Left cardiac atrium (tissue), 4 donors: ENCODE measurements around the gene TMEM126A. TPM values are rescaled to one million over a fixed set of nuclear protein-coding genes. Genes with fewer than 3 reads are reported as not detected.

Experiments used
- ATAC-seq, 2 donors: fragments of 200-7000 bp; cut with Tn5 transposase; one replicate each; pipeline ENCODE4 v1.9.1; 2020; ENCODE audit warnings: mild to moderate bottlenecking in 2 of 2, moderate library complexity in 2 of 2
- DNase-seq: peaks from one replicate; pipeline ENCODE4 v3.0.0-alpha.2; 2020
- intact Hi-C, 2 donors: fragments of 100-400 bp; cut with DNase I; formaldehyde crosslinking; loops; one replicate each; pipeline versions ENCODE4 v1.14.1 to v1.15.1; 2022 to 2023
- total RNA-seq, 2 donors: library from RNA; stranded (reverse); fragmentation: NEBNext Ultra II Directional; extraction: Animal tissue kit (Norgen Biotek cat#: 25700); gene quantifications; one replicate each; pipeline ENCODE4 v1.2.1, GENCODE V29; 2021
- donor health status: DM: no; HTN: yes; CAD: no.
- donor health status: DM: no; HTN: yes; CAD: no; lungs with severe emphysema.
- donor health status: DM: yes; HTN: yes; CAD: no.
- donor health status: Dilated cardiomyopathy.

TMEM126A gene
- total RNA-seq, 2 donors from 2014 or later, result 59.8 to 61.5 TPM

DNA sequence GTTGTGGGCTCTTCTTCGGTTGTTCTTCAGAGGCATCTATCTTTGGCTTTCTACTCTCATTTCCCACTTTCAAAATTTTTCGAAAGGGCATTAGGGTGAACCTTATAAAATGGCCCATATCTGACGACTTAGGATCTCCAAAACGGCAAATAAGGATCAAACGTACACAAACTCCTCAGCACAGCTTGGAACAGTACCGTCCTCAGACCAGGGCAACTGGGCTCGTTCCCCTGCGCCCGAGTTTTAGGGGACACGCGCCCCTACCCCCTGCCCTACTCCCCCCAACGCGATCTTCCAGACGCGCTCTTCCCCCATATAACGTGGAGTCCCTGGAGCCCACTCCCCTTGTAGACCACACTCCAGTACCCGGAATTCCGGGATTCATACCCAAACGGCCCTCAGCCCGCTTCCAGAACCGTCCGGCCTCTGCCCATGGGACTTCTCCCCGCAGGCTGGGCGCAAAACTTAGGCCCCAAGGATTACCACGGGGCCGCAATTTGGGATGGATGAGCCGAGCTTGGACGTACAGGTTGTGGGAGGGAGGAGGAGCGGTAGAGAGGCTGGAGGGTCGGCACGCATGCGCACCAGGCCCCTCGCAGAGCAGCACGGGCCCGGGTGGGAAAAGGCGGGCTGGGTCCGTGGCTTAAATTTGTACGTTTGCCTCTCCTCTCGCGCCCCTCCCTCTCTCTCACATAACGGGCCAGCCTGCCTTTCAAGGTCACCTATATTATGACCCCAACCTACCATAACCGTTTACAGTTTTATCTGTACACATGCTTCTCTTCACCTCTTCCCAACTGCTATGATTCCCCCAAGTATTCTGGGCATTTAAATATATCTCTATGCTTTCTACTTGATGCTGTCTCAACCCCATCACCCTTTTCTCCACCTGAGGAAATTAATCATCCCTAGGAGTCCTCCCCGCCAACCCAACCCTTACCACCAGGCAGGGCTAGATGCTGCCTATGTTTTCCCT lies 34.9 kb downstream of the TMEM126A start:
- intact Hi-C loops, result no loop called here
- ATAC-seq, result peak in 1 of 2 donors; percentile 68
- DNase-seq, result peak; percentile 85

DNA sequence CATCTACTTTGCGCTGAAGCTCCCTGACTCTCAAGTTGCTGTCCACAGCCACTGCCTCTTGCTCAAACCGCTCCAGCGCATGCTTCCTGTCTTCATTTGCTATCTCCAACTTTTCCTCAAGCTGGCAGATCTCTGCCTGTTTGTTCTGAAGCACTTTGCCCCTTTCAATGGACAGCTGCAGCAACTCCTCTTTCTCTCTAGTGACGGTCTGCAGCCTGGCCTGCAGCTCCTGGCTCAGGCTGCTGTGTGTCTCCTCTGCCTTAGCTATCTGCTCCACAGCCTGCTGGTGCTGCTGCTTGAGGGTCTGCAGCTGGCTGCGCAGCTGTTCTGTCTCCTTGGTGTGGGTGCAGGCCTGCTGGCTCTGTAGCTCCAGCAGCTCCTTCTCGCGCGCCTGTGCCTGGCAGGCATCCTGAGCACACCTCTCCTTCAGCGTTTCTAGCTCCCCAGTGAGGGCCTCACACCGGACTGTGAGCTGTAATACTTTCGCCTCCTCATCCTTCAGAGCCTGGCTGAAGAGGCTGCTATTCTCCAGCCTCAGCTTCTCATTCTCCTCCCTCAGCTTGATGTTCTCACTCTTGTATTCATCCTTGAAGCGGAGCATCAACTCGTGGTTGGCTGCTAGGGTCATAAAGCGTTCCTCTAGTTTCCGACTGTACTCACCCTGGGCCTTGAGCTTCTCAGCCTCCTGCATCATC lies 37.5 kb downstream of the TMEM126A start:
- intact Hi-C loops, result no loop called here
- peak; percentile 12 to 38 for ATAC-seq
- DNase-seq, result no peak

- DNase-seq (peak; percentile 80), ATAC-seq (peak; percentile 94 to 97)
- intact Hi-C loops, result no loop called here
These were observed 38.2 kb downstream of the TMEM126A start, which contains the start of gene CCDC89 for GRCh38 chr11:85685820-85686459. TSS of gene CCDC89 (minus strand) at chr11:85686195. CDS start at chr11:85686130, 65 bp downstream.

DNA sequence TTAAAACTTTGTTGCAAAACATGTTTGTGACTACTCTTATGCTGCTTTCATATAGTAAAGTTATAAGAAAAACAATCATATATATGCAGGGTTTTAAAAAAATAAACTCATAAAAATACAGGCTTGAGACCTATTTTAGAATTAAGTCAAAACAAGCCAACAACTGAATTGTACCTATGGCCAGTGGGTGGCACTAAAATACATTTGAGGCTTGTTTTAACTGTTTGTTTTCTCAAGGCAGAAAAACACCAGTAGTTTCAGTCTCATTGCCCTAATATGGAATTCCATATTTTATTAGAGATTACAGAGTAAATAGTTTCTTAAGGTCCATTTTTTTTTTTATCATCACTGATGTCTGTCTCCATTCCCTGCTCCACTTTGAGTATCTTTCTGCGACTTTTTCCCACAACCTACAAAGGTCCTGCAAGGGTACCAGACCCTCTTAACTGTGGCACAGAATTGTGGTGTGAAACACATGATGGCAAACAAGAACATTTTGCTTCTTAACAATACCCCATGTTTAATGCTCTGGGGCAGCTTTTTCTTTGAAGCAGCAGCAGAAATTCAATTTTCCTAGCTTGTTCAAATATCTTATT lies 46.7 kb downstream of the TMEM126A start:
- intact Hi-C loops, result loop anchor here in 1 of 2 donors (10.0 kb wide), 1 partner anchor 130 kb away; no protein-coding TSS in a partner anchor
- DNase-seq, result no peak
- no peak for ATAC-seq

DNA sequence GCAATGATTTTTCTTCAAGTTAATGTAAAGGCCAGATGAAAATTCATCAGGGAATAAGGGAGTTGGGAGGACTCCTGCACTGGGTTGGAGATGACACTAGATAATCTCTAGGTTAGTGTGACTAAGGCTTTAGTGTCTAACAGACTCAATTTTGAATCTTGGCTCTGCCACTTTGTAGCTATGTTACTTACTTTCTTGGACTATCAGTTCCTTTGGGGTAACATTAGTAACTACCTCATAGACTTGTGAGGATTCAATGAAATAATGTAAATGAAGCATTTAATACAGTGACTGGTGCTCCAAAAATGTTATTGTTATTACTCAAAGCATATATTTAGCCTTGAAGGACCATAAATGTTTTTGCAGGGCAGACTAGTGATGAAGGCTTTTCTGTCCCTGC lies 47.8 kb downstream of the TMEM126A start:
- no peak for ATAC-seq
- intact Hi-C loops, result loop anchor here (5.0 to 10.0 kb wide), 2 partner anchors 127 to 129 kb away; no protein-coding TSS in a partner anchor
- no peak for DNase-seq

GRCh38 chr11:85697747-85698146 lies 50.0 kb downstream of the TMEM126A start:
- intact Hi-C loops, result loop anchor here (5.0 to 10.0 kb wide), 2 partner anchors 125 to 127 kb away; no protein-coding TSS in a partner anchor
- no peak for ATAC-seq
- no peak for DNase-seq

DNA sequence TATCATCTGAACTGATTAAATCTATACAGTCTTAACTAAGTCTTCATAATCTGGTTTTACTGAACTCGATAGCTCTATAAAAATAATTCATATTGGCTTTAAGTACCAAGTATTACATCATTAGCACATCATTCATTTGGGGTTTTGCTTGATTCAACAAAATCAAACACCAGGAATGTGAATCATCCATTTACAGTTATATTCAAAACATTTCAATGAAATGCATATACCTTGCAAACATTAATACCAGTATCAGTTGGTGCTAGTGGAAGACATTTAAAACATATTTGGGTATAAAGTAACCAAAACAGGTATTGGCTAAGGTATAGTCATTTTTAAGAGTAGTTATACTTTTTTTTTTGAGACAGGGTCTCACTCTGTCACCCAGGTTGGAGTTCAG lies 50.4 kb downstream of the TMEM126A start:
- no peak for ATAC-seq
- intact Hi-C loops, result loop anchor here (5.0 to 10.0 kb wide), 2 partner anchors 124 to 127 kb away; no protein-coding TSS in a partner anchor
- no peak for DNase-seq

DNA sequence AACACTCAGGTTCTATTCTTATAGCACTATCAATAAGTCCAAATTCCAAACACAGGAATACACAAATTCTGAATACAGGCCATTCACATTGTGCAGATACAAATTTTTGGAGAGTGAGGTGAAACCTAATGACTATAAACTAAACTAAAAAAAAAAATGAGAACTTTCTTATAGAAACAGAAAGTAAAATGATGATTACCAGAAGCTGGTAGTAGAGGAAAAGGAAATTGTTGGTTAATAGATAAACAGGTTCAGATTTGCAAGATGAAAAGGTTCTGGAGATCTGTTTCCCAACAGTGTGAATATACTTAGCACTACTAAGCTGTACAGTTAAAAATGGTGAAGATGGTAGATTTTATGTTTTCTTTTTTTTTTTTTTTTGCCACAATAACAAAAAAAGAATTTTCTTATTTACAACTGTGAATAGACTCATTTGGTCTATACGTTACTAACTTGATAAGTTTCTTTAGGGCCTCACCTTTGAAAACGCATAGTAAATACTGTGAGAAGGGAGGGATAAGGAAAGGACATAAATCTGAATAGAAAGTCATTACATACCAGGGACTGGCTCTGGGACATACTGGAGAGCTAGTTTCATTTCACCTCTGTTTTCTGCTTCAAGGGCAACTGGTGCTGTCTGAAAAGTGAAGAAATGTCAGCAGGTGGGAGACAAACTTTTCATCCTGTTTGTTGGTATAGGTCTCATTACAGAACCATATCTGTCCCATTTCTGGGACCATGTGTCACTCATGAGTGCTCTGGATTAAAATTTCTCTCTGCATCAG lies 52.4 kb downstream of the TMEM126A start:
- intact Hi-C loops, result loop anchor here (5.0 to 10.0 kb wide), 2 partner anchors 122 to 125 kb away; no protein-coding TSS in a partner anchor
- no peak for DNase-seq
- no peak for ATAC-seq

GRCh38 chr11:85704967-85705366 lies 57.2 kb downstream of the TMEM126A start:
- ATAC-seq (no peak), DNase-seq (no peak)
- intact Hi-C loops, result no loop called here

DNA sequence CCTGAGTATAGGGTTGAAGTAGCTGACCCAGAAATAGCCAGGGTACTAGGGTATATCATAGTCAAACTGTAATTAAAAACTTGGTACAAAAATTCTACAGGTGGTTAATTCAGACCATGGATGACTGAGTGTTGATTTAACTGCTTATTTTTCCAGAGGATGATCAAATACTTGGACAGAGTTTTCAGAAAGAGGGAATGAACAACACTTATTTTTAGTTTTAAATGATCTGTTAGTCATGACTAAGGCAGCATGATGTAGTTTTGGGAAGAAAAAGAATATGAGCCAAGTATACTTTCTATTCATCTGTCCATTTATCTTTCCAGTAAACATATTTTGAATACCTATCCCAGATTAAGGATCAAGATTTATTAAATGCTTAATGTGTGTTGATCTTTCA lies 58.0 kb downstream of the TMEM126A start:
- DNase-seq (no peak), ATAC-seq (no peak)
- intact Hi-C loops, result no loop called here

Other genes with a start within 250 kb of the TMEM126A start
- gene DLG2, start 20.6 kb upstream of the TMEM126A start, total RNA-seq, result 1 to 10 TPM; 5.9 to 7.4 TPM
- gene TMEM126B, start 19.4 kb upstream of the TMEM126A start, total RNA-seq, result 10 to 100 TPM; 48.4 to 55.5 TPM
- gene CREBZF, start 17.2 kb downstream of the TMEM126A start, total RNA-seq, result 10 to 100 TPM; 13.8 to 17.1 TPM
- gene CCDC89, start 38.2 kb downstream of the TMEM126A start, total RNA-seq, result 1 to 10 TPM in 1 of 2 donors, under 1 TPM in 1; 0.39 to 1.0 TPM
- 10 to 100 TPM in 1 of 2 donors, 1 to 10 TPM in 1; 7.2 to 12.4 TPM for gene SYTL2, start 163.2 kb downstream of the TMEM126A start, total RNA-seq
- not detected for gene CCDC83, start 207.4 kb downstream of the TMEM126A start, total RNA-seq